Neural progenitor cell (in vitro differentiated cells): ENCODE results near the gene ARHGEF2. TPM values are rescaled to one million over a fixed set of nuclear protein-coding genes. Genes with fewer than 3 reads are reported as not detected.

Source experiments
- DNase-seq: peaks from one replicate; pipeline ENCODE4 v3.0.0-alpha.2; 2016; ENCODE audit warnings: low spot score
- H2AFZ ChIP-seq: fragments of 200-600 bp; sonication (generic); replicated peaks from 2 replicates; pipeline ENCODE4 v1.6.1; 2016; ENCODE audit warnings: antibody characterized with exemption
- H3F3A ChIP-seq: fragments of 200-600 bp; sonication (generic); 2 replicates; pipeline ENCODE4 v1.6.1; 2016; ENCODE audit warnings: antibody characterized with exemption, low read depth
- H3K27ac ChIP-seq: fragments of 200-600 bp; sonication (generic); 2 replicates; pipeline ENCODE4 v1.5.1; 2016; ENCODE audit warnings: mild to moderate bottlenecking
- H3K27me3 ChIP-seq: fragments of 200-600 bp; sonication (generic); 2 replicates; pipeline ENCODE4 v1.6.1; 2016; ENCODE audit warnings: mild to moderate bottlenecking, moderate library complexity
- H3K36me3 ChIP-seq: fragments of 200-600 bp; sonication (generic); 2 replicates; pipeline ENCODE4 v1.5.1; 2016
- H3K4me1 ChIP-seq: fragments of 200-600 bp; sonication (generic); 2 replicates; pipeline ENCODE4 v1.6.1; 2016; ENCODE audit warnings: mixed run types
- H3K4me2 ChIP-seq: fragments of 200-600 bp; sonication (generic); 2 replicates; pipeline ENCODE4 v1.6.1; 2016
- H3K4me3 ChIP-seq: fragments of 200-600 bp; sonication (generic); 2 replicates; pipeline ENCODE4 v1.5.1; 2016
- H3K79me2 ChIP-seq: fragments of 200-600 bp; sonication (generic); 2 replicates; pipeline ENCODE4 v1.6.1; 2016; ENCODE audit warnings: low read depth
- H3K9ac ChIP-seq: fragments of 200-600 bp; sonication (generic); 2 replicates; pipeline ENCODE4 v1.6.1; 2016
- H3K9me3 ChIP-seq: fragments of 200-600 bp; sonication (generic); 2 replicates; pipeline ENCODE4 v1.5.1; 2016; ENCODE audit warnings: low read depth
- H4K20me1 ChIP-seq: fragments of 200-600 bp; sonication (generic); 2 replicates; pipeline ENCODE4 v1.6.1; 2016; ENCODE audit warnings: low read depth
- H3K27ac Mint-ChIP-seq: 3 replicates; pipeline ENCODE4 v1.8.0; 2021; ENCODE audit warnings: mixed read lengths
- H3K27me3 Mint-ChIP-seq: 2 replicates; pipeline ENCODE4 v1.8.0; 2022; ENCODE audit warnings: low read depth, mild to moderate bottlenecking, inconsistent platforms, moderate library complexity, mixed read lengths; ENCODE audit not compliant: insufficient read depth
- H3K36me3 Mint-ChIP-seq: 3 replicates; pipeline ENCODE4 v1.8.0; 2021; ENCODE audit warnings: mixed read lengths
- H3K4me1 Mint-ChIP-seq: 3 replicates; pipeline ENCODE4 v1.8.0; 2021; ENCODE audit warnings: mixed read lengths
- H3K4me3 Mint-ChIP-seq: 3 replicates; pipeline ENCODE4 v1.8.0; 2021; ENCODE audit warnings: mild to moderate bottlenecking, moderate library complexity, mixed read lengths
- H3K9me3 Mint-ChIP-seq: 3 replicates; pipeline ENCODE4 v1.8.0; 2020; ENCODE audit warnings: mixed read lengths
- EZH2 ChIP-seq: fragments of 200-600 bp; sonication (generic); IDR thresholded peaks from 2 replicates; pipeline ENCODE4 v1.6.1; 2017; ENCODE audit warnings: antibody characterized with exemption, mild to moderate bottlenecking, moderate library complexity
- EZH2phosphoT487 ChIP-seq: fragments of 200-600 bp; sonication (generic); IDR thresholded peaks from 2 replicates; pipeline ENCODE4 v1.6.1; 2017; ENCODE audit warnings: antibody characterized with exemption
- total RNA-seq: library from RNA; depleted of rRNA; stranded (reverse); fragments of >200 nt; gene quantifications from 2 replicates; pipeline ENCODE4 v1.2.3, GENCODE V29; 2015; ENCODE audit warnings: low replicate concordance
- TF ChIP-seq, protein P1 (sequence below): fragments of 200-600 bp; sonication (generic); IDR thresholded peaks from 2 replicates; pipeline ENCODE4 v1.5.1; 2017; ENCODE audit warnings: antibody characterized with exemption, mild to moderate bottlenecking

ARHGEF2 gene
- total RNA-seq, 1 donor from 2014 or later = 79.7 TPM

DNA sequence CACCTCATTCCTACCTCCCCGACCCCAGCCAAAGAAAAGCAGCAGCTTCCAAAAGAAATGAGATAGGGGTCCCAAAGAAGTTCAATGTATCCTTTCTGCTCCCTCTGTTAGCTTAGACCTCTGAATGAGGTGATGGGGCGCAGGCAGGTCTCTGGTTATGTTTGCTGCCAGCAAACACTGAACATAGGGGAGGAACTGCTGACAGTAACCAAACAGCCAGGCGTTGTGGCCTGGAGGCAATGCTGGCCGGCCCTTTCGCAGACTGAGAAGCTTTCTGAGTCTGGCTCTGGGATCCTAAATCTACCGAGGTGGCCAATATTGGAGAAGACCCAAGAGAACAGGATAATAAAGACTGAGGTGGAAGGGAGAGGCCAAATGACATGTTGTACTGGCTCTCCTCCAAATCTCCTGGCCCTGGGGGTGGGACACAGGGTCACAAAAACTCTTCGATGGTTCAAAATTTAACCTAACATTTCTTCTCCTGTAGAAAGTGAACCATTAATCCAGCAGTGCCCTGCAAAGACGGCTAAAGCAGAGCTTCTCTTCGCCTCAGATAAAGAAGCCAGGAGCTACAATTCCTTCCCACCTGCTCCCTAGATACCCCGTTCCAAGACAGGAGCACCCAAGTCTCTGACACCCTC lies 22.8 kb upstream of the ARHGEF2 start:
- DNase-seq = no peak
- H3K36me3 Mint-ChIP-seq = no peaks in the 10 kb centered on the region
- no peak overlapping the region for H3K4me3 Mint-ChIP-seq
- no peaks in the 10 kb centered on the region for H3K36me3 ChIP-seq
- no peak overlapping the region for H3K27ac Mint-ChIP-seq
- H3K9me3 Mint-ChIP-seq = no peaks in the 10 kb centered on the region
- no peak overlapping the region for H3K4me2 ChIP-seq
- H3K4me1 ChIP-seq = peaks cover 11% of the 10 kb centered on the region
- H3K4me1 Mint-ChIP-seq = peaks cover 9% of the 10 kb centered on the region
- no peaks in the 10 kb centered on the region for H3K27me3 ChIP-seq
- no peak overlapping the region for H3K4me3 ChIP-seq
- no peaks in the 10 kb centered on the region for H3K9me3 ChIP-seq
- H3K27me3 Mint-ChIP-seq = peaks cover 4% of the 10 kb centered on the region
- H2AFZ ChIP-seq = no peak overlapping the region
- no peaks in the 10 kb centered on the region for H4K20me1 ChIP-seq
- TF ChIP-seq, protein P1, sequence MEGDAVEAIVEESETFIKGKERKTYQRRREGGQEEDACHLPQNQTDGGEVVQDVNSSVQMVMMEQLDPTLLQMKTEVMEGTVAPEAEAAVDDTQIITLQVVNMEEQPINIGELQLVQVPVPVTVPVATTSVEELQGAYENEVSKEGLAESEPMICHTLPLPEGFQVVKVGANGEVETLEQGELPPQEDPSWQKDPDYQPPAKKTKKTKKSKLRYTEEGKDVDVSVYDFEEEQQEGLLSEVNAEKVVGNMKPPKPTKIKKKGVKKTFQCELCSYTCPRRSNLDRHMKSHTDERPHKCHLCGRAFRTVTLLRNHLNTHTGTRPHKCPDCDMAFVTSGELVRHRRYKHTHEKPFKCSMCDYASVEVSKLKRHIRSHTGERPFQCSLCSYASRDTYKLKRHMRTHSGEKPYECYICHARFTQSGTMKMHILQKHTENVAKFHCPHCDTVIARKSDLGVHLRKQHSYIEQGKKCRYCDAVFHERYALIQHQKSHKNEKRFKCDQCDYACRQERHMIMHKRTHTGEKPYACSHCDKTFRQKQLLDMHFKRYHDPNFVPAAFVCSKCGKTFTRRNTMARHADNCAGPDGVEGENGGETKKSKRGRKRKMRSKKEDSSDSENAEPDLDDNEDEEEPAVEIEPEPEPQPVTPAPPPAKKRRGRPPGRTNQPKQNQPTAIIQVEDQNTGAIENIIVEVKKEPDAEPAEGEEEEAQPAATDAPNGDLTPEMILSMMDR = no peak
- TF ChIP-seq EZH2 = no peak
- H3K79me2 ChIP-seq = no peaks in the 10 kb centered on the region
- H3F3A ChIP-seq = peaks cover 6% of the 10 kb centered on the region
- H3K27ac ChIP-seq = no peak overlapping the region
- no peak overlapping the region for H3K9ac ChIP-seq

DNA sequence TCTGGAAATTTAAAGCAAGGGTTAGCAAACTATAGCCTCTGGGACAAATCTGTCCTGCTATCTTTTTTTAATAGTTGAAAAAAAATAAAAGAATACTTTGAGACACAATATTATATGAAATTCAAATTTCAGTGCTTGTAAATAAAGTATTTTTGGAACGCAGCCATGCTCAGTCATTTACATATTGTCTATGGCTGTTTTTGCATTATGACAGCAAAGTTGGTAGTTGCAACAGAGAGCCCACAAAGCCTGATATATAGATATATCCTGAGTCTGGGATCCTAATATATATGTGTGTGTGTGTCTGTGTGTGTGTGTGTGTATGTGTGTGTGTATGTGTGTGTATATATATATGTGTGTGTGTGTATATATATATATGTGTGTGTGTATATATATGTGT lies 21.6 kb upstream of the ARHGEF2 start:
- no peak overlapping the region for H3K4me3 Mint-ChIP-seq
- TF ChIP-seq EZH2 (no peak), EZH2phosphoT487 (no peak)
- TF ChIP-seq, protein P1 = no peak
- Histone ChIP-seq H3F3A (peaks cover under 1% of the 10 kb centered on the region), H3K27me3 (no peaks in the 10 kb centered on the region), H3K27ac (no peak overlapping the region), H3K4me2 (no peak overlapping the region), H4K20me1 (no peaks in the 10 kb centered on the region), H3K4me3 (no peak overlapping the region), H3K4me1 (peaks cover 11% of the 10 kb centered on the region), H2AFZ (no peak overlapping the region), H3K79me2 (no peaks in the 10 kb centered on the region), H3K9me3 (no peaks in the 10 kb centered on the region), H3K9ac (no peak overlapping the region), H3K36me3 (no peaks in the 10 kb centered on the region)
- peaks cover 15% of the 10 kb centered on the region for H3K4me1 Mint-ChIP-seq
- DNase-seq = no peak
- no peak overlapping the region for H3K27ac Mint-ChIP-seq
- H3K27me3 Mint-ChIP-seq = peaks cover 4% of the 10 kb centered on the region
- no peaks in the 10 kb centered on the region for H3K9me3 Mint-ChIP-seq
- no peaks in the 10 kb centered on the region for H3K36me3 Mint-ChIP-seq

DNA sequence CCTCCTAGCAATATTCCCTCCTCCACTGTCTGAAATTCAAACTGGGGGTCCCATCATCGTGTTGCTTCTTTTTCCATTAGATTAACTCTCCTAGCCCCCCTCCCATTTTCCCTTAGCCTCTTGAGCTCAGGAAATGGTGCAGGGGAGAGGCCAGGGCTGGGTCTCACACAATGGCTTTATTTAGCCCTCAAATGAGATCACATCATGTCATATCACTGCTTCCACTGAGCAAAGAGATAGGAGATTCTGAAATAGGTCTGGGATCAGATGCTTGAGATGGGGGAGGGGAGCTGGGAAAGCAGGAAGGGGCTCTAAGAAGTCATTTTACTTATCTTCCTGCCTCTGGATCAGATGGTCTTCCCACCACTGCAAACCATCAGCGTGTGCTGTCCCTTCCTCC lies 17.8 kb upstream of the ARHGEF2 start:
- Mint-ChIP-seq H3K4me3 (no peak overlapping the region), H3K36me3 (no peaks in the 10 kb centered on the region), H3K4me1 (peaks cover 11% of the 10 kb centered on the region), H3K27ac (peak overlapping the region; percentile 5), H3K27me3 (peaks cover 3% of the 10 kb centered on the region), H3K9me3 (no peaks in the 10 kb centered on the region)
- TF ChIP-seq EZH2 (no peak), EZH2phosphoT487 (no peak)
- TF ChIP-seq, protein P1 = no peak
- peaks cover 4% of the 10 kb centered on the region for H3K4me1 ChIP-seq
- no peaks in the 10 kb centered on the region for H3K79me2 ChIP-seq
- H4K20me1 ChIP-seq = no peaks in the 10 kb centered on the region
- H3K36me3 ChIP-seq = no peaks in the 10 kb centered on the region
- H3K9me3 ChIP-seq = no peaks in the 10 kb centered on the region
- no peak overlapping the region for H3K9ac ChIP-seq
- H3K27ac ChIP-seq = no peak overlapping the region
- no peaks in the 10 kb centered on the region for H3F3A ChIP-seq
- H2AFZ ChIP-seq = peak overlapping the region; percentile 74
- DNase-seq = no peak
- no peaks in the 10 kb centered on the region for H3K27me3 ChIP-seq
- H3K4me2 ChIP-seq = no peak overlapping the region
- H3K4me3 ChIP-seq = no peak overlapping the region
